Left lobe of liver (tissue), 2 donors: ENCODE measurements around the gene ACTRT3. TPM values are rescaled to one million over a fixed set of nuclear protein-coding genes. Genes with fewer than 3 reads are reported as not detected.
A peak's percentile ranks its signal among the peaks of the same experiment; 100 is the strongest.
"Not testable (repeated sequence)": the region's sequence is repeated elsewhere in the genome, so short reads cannot be mapped to it uniquely, and the experiment has no call there.

ENCODE experiments used
- ATAC-seq: fragments of 200-7000 bp; cut with Tn5 transposase; one replicate; pipeline ENCODE4 v1.9.1; 2020; ENCODE audit warnings: mild to moderate bottlenecking, moderate library complexity
- DNase-seq: peaks from one replicate; pipeline ENCODE4 v3.0.0-alpha.2; 2020; ENCODE audit warnings: low spot score
- total RNA-seq: library from RNA; stranded (reverse); gene quantifications from one replicate; pipeline ENCODE4 v1.2.1, GENCODE V29; 2021
- donor health status: DM: no; HTN: no; CAD: no; lungs with moderate emphysema.
- donor health status: DM: no; HTN: yes; CAD: no.

ACTRT3 gene
- total RNA-seq, 1 donor from 2014 or later: 1.6 TPM

DNA sequence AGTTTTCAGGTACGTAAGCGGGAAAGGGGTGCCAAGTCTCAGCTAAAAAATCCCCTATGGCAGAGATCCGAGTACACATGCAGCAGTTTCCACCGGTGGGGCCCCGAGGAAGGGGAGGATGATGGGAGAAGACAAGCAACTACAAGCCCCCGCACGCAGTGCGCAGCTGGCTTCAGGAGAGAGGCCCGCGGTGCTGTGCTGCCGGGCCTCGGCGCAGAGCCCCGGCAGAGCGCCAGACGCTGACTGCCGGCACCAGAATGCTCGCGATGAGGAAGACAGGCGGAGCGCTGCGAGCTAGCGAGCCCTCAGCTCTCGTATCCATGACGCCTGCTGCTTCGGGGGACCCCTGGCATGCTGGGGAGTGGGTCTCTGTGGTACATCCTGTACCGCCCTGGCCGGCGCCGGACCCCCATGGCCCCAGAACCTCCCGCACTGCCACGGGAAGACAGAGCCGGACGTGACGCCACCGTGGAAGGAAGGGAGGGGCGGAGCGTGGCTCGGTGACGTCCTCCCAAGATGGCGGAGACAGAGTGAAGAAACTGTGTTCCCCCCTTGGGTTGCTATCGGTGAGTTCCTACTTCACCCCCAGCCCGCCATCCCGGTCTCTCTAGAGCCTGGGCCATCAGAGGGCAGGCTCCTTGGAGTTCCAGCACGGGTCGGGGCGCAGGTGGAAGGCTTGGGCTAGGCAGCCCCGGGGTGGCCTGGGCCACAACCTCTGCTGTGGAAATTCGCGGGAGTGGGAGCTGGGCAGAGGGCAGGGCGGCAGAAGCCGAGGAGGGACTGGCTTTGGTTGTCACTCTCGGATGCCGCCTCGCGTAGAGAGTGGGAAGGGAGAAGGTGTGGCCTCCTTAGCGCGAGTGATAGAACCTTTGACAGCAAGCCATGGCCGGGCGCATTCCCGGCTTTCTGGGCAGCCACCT is 3.8 kb upstream of the ACTRT3 start, which contains the start of gene MYNN:
TSS of gene MYNN (plus strand) at position 500 of the 920 bp plus-strand sequence. CDS start 900 bp downstream, outside the sequence.
- peak; percentile 87 for ATAC-seq

DNA sequence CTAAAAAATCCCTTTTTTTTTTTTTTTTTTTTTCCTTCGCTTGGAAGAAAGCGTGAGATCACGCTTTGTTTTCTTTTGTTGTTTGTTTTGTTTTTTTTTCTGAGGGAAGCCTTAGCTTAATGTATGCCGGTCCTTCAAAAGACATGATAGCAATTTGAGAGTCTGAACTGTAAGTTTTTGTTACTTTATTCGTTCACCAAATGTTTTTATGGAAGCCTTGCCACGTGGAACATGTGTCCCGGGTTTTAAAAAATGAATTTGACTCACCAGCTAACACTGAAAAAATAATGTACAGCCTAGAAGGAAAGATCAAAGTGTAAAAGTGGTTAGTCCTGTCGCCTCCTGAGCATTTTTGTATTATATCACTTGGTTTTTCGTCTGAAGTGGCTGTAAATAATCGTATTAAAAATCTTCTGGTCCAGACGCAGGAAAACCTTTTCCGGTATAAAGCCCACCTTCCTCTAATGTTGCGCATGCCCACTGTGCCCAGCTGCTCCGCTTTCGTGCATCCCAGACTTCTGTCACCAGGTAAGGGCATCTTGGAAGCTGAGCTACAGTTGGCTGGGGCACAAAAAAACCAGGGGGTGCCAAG is 3.0 kb upstream of the ACTRT3 start:
- ATAC-seq (peak; percentile 53), DNase-seq (peak; percentile 79)

More for the DNA sequence above, 3.8 kb upstream of the ACTRT3 start, which contains the start of gene MYNN:
- DNase-seq: peak; percentile 93

DNA sequence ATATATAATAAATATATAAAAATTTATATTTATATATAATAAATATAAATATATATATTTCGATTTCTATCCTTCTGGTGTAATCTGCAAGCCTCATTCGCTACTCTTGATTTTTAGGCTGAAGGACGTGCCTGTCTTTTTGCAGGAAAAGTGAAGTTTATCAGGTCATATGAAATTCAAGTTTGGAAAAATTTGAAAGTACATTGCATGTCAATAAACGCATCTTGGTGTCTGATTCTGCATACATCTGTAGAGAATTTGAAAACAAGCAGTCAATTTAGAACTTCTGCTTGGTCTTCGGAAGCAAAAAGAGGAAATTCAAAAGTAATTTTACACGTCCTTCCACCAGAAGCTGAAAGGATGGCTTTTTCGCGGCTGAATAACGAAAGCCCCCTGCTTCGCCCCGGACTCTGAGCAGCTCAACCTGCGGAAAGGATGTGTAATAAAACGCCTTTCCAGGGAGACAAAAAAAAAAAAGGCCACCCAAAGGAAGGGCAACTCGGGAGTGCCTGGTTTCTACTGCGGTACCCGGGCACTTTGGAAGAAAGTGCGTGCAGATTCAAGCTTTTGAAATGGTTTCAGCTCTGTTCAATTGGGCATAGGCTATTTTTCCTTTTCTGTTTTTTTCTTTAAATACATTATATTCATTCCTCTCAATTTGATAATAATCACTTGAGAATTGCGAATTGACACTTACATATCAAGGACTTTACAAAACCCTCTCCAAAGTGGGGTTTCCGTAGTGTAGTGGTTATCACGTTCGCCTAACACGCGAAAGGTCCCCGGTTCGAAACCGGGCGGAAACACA is 2.3 kb upstream of the ACTRT3 start:
- ATAC-seq (peak; percentile 17), DNase-seq (peak; percentile 56)

DNA sequence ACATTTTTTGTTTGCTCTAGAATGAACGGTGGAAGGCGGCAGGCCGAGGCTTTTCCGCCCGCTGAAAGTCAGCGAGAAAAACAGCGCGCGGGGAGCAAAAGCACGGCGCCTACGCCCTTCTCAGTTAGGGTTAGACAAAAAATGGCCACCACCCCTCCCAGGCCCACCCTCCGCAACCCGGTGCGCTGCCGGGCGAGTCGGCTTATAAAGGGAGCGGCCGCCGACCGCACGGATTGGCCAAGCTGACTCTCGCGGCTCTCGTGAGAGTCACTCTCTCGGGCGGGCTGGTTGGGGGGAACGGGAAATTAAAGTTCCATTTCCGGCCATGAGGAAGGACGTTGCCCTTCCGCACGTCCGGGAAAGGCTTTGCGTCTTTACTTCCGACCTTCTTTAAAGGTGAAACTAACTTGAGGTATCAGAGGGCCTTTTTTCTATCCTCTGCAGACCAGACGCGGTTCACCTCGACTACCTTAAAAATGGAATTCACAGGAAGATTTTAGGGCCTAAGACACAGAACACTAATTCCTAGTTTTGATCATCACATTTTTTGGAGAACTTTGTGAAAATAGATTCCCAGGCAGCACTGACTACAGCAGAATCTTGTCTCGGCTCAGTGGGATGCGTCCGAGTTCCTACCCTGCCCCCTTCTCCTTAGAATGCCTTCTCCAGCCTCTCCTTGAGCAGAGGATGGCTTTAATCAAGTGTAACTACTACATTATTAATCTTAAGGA is 4.3 kb downstream of the ACTRT3 start, which contains the start of gene TERC:
TSS of gene TERC (minus strand) at position 179 of the 731 bp plus-strand sequence.
- ATAC-seq (peak; percentile 87), DNase-seq (peak; percentile 94)

DNA sequence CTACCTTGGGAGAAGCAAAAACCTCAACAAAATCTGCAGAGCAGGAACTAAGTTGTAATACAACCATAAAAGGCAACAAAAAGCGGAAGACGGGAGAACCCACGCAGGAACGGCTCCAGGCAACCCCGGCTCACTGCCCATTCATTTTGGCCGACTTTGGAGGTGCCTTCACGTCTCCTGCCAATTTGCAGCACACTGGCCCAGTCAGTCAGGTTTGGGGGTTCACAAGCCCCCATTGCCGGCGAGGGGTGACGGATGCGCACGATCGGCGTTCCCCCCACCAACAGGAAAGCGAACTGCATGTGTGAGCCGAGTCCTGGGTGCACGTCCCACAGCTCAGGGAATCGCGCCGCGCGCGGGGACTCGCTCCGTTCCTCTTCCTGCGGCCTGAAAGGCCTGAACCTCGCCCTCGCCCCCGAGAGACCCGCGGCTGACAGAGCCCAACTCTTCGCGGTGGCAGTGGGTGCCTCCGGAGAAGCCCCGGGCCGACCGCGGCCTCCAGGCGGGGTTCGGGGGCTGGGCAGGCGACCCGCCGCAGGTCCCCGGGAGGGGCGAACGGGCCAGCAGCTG is 5.0 kb downstream of the ACTRT3 start:
- DNase-seq (peak; percentile 67), ATAC-seq (peak; percentile 55)

DNA sequence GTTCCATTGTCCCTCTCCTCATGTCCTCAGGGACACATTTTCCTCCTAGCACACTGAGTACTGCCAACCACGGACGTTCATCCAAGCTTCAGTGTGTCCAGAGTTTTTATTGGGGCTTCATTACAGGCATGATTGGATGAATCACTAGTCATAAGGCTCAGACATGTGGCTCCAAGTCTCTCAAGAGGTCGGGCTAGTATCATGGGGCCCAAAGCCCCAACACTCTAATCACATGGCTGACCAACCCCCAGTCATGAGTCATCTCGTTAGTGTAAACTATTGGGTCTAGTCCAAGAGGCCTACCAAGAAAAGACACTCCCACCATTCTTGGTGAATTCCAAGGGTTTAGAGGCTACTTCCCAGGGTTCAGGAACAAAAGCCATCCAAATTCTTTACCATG is 8.9 kb downstream of the ACTRT3 start:
- ATAC-seq (no peak), DNase-seq (no peak)

DNA sequence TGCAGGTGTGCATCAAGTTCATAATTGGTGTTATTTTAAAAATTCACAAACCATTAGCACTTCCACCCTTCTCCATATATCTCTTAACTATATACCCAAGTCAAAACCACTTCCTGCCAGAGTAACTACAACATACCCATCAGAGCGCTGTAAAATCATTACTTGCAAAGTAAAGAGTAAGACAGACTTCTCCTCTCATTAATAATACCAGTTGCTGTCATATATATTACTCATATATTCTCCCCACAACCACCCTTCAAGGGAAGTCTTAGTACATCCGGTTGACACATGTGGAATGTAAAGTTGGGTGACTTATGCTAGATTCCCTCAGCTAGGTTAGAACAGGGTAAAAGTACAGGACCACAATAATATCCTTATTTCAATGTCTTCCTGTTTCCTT is 10.1 kb downstream of the ACTRT3 start:
- ATAC-seq (no peak), DNase-seq (no peak)

DNA sequence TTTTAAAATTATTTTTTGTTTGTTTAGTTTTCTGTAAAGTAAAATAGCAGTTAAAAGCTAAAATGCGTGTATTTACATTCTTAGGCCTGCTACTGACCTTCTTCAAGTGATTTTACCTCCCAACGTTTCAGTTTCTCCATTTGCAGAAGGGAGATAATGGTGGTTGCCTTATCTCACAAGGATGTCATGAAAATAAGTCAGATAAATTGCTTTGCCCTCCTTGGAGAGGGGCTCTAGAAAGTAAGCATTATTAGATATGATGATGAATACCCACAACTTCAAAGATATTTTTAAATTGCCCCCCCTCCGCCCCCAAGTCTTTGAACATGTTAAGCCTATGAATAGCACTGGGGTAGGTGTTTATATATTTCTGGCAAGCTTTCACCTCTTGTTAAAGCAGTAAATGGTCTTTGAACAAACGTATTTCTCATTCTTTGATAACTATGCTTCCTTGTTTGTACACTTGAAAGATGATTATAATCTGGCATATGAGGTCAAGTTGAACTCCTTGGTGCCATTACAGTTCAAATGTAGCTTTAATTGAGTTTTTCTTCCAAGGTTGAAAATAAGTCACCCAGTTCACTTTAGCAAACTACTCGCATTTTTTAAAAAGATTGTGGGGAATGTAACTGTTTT is 10.9 kb downstream of the ACTRT3 start:
- ATAC-seq: no peak
- no peak for DNase-seq

DNA sequence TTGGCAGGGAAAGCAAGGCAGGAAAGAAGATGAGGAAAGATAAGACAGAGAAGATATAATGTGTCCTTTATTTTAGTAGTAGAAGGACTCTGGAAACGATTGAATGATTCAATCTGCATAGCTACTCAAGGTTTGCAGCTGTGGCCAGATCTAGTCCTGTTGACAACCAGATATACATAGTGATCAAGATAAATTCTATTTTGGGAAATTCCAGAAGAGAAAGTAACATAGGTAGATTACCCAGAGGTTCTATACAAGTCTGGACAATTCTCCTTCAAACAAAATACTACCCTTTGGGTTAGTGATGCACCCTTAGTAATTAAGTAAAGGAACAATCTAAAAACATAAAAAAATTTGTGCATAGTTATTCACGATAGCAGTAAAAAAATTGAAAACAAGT is 13.9 kb downstream of the ACTRT3 start:
- ATAC-seq (no peak), DNase-seq (no peak)

DNA sequence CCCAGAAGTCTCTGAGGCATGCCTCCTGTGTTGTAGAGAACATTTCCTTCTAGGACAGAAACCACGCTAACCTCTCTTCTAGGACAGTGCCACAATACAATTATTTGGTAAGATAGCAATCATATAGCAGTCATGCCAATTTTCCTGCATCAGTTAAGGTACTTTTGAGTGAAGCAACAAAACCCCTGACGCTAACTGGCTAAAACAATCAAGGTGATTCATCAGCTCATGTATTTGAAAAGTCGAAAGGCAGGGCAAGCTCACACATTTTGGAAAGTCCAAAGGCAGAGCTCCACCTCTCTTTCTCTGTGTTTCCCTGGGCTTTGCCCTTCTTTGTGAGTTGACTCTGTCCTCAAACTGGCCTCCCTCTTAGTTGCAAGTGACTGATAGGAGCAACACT is 14.7 kb downstream of the ACTRT3 start:
- no peak for ATAC-seq

DNA sequence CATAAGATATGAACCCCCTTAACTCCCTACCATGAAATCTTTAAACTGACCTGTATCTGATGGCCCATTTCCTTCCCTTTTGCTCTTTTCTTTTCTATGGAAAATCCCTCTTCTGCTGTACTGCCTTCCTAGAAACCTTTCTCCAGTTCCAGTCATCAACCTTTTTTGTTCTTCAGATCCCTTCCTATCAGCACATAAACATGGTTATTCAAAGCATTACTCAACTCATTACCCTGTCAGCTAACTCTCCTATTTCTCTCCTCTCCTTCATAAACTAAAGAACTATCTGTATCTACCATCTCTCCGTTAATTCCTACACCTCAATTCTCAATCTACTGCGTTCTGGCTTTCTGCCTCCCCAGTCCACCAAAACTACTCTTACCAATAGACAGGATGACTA is 17.5 kb downstream of the ACTRT3 start:
- DNase-seq (no peak), ATAC-seq (no peak)

More for the DNA sequence above, 14.7 kb downstream of the ACTRT3 start:
- DNase-seq: no peak

DNA sequence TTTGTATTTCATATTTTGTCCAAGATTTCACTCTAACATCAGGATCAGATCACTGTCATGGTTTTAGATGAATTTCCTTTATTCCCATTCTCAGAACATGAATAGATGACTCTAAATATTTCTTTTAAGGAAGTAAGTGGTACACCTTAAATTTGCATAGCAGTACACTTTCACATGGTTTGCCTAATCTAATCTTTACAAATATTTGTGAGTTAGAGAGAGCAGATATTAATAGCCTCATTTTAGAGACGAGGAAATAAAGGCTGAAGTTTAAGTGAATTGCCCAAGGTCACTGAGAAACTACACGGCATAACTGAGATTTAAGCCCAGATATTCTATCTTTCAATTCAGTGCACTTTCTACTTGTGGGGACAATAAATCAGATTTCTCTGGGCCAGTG is 18.7 kb downstream of the ACTRT3 start:
- no peak for DNase-seq
- no peak for ATAC-seq

DNA sequence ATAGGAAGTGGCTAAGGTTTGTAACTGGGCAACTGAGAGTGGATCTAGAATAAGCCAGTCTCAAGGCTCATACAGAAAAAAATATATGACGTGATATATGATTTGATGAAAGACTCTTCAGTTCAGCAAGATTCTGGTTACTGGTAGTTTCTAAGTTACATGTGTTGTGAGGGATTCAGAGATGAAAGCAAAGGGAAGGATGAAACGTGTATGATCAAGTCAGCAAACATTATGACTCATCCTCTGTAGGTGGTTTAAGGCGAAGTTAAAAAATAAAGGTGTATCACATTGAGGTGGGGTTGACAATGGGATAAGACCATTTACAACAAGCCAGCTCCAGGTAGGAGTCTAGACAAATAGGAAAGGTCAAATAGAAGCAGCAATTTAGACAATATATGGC is 20.7 kb downstream of the ACTRT3 start:
- no peak for DNase-seq
- no peak for ATAC-seq

DNA sequence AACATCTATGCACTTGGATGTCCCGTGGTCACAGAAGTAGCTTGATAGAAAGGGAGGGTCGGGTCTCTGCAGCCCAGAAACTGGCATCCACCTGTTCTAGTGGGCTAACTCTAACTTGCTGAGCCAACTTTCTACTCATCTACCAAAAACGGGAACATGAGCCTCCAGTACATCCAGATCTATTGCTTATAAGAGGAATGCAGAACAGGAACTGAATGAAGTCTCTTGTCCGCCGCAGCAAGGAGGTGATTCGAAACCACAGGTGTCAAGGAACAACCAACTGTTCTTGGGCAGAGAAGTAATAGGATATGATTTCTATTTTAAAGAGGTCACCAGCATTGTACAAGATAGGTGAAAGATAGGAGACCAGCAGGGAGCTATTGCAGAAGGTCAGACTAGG is 22.4 kb downstream of the ACTRT3 start:
- ATAC-seq: no peak
- no peak for DNase-seq

DNA sequence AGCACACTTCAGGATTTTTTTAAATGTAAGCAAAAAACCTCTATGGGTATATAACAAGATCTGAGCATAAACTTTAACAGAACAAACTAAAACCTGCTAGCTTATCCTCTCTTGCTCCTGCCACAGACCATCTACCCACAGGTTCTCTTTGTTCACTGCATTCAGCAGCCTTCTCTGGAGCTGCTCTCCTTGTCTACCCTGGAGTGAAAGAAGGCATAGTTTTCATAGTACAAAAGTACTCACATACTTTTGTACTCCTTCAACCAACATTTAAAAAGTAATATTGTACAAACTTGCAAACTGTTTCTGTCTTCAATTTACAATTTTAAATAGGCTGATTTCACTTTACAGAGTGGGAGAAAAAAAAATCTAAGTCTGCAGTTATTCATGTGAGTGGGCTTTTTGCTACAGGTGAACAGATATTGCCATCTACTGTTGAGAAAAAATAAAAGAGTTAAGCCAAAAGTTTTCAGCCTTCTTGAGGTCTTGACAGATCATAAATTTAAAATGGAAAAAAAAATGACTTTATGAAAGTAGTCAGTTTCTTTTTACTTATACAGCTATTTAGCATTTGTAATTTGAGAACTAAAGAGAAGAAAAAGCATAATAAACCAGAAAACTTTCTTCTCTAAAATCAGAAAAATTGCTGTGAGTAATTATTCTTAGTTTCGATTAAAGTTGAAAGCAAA is 24.9 kb downstream of the ACTRT3 start:
- ATAC-seq: no peak
- no peak for DNase-seq

DNA sequence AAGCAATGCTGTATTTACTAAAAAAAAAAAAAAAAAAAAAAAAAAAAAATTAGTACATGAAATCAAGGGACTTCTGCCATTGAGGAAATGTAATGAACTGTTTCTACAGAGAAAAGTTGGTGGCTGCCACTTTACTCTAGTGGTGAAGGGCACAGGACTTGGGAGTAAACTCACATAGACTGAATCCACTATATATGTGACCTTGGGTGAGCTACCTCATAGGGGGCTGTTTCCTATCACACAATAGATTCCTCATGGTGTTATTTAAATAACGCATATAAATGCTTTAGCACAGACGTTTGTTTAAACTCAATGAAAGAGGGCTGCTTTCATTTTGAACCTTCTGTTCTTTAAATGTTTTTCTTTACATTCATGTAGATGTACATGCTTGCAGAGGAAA is 30.3 kb downstream of the ACTRT3 start:
- no peak for ATAC-seq
- DNase-seq: no peak

DNA sequence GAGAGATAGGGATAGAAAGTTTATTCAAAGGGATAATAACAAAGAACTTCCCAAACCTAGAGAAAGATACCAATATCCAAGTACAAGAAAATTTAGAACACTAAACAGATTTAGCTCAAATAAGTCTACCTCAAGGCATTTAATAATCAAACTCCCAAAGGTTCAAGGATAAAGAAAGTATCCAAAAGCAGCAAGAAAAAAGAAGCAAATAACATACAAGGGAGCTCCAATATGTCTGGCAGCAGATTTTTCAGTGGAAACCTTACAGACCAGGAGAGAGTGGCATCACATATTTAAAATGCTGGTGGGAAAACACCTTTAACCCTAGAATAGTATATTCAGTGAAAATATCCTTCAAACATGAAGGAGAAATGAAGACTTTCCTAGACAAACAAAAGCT is 37.5 kb downstream of the ACTRT3 start:
- not testable (repeated sequence) for DNase-seq, ATAC-seq

DNA sequence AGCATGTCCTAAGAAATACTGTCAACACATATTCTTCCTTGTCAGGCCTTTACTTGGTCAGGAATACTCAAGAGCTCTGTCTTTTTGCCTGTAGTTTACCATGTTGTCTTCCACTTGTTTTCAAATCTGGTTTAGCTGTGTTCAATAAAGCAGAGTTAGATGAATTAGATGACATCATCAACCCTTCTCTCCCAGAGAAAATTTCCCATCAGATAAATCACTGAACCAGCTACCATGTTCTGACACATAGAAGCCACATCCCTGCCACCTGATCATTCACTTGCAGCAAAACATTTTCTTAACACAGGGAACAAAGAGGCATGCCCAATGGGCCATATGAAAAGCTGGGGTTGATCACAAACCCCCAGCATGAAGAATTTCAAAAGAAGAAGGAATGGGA is 46.6 kb downstream of the ACTRT3 start:
- DNase-seq: no peak
- no peak for ATAC-seq

DNA sequence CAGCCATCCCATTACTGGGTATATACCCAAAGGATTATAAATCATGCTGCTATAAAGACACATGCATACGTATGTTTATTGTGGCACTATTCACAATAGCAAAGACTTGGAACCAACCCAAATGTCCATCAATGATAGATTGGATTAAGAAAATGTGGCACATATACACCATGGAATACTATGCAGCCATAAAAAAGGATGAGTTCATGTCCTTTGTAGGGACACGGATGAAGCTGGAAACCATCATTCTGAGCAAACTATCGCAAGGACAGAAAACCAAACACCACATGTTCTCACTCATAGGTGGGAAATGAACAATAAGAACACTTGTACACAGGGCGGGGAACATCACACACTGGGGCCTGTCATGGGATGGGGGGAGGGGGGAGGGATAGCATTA is 50.9 kb downstream of the ACTRT3 start:
- DNase-seq, ATAC-seq: not testable (repeated sequence)
